Stimulated activated CD8-positive, alpha-beta memory T cell treated with anti-CD3 and anti-CD28 coated beads, Interleukin-15, amount 100 ng/mL, for 48 hours (primary cell): ENCODE measurements around the gene FCHSD1.

Experiments
- DNase-seq, 2 donors: peaks; one replicate each; pipeline ENCODE4 v3.0.0-alpha.2; 2020; ENCODE audit warnings: low read depth in 2 of 2

The FCHSD1 gene

DNA sequence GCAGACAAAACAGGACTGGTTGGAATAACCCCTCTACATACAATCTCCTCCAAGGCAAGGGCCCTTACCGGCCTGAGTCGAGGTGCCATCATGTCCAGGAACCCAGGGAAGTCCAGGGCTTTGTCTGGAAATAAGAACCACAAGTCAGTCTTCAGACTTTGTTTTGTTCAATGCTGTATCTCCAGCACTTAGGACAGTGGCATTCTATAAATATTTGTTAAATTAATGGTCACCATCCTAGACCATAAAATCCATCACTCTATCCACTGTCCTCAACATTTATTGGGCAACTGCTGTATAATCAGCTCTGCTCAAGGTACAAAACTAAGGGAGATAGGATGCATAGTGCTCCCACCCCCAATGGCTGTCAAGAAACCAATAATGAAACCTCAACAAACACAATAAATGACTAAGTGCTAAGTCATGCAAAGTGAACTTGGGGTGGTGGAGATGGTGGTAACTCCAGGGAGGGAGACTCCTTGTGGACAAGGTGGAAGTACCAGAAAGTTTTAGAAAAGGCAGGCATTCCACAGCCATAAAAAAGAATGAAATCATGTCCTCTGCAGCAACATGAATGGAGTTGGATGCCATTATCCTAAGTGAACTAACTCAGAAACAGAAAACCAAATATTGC lies 9.5 kb downstream of the FCHSD1 start:
- DNase-seq = no peak

DNA sequence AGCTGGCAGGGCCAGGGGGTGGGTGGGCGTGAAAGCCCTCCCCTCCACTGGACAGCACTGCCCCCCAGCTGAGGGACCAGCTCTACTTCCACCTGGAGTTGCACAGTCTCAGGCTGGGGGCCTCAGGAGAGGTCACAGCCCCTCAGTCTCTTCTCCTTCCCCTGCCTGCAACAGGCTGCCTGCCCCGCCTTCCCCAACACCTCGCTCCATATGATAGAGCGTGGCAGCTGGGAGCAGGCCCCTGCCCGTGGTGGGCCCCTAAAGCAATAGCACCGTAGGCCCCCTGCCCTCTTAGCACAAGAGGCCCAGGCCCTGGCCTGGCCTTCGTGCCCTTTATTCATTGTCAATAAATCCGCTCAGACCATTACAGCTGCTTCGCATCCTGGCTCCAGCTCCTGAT lies 10.5 kb downstream of the FCHSD1 start:
- no peak for DNase-seq

DNA sequence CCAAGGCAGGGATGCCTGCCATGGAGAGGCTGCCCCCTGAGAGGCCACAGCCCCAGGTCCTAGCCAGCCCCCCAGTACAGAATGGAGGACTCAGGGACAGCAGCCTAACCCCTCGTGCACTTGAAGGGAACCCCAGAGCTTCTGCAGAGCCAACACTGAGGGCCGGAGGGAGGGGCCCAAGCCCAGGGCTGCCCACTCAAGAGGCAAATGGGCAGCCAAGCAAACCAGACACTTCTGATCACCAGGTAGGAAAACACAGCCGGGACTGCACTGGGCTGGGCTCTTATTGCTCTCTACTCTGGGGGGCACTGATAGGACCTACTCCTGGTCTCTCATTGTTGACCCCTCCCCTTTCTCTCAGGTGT lies 11.2 kb downstream of the FCHSD1 start:
- no peak for DNase-seq

DNA sequence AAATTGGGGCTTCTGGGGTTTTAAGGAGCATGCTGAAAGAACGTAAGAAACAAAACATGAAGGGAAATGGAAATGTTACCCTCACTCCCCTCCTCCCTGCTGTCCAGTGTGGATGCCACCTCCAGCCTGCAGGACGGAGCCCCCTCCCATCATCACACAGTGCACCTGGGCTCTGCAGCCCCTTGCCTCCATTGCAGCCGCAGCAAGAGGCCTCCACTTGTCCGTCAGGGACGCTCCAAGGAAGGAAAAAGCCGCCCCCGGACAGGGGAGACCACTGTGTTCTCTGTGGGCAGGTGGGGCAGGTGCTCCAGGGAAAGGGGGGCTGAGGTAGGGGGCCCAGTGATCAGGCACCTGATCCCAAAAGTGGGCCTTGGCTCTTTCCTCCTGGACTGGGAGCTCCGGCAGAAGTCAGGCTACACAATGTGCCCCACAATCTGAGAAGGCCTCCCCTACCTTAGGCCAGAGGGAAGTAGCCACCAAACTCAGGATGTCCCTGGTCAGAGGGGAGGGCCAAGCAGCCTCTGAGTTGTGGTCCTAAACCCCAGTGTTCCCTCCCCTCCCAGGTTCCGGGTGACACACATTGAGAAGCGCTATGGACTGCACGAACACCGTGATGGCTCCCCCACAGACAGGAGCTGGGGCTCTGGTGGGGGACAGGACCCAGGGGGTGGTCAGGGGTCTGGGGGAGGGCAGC lies 11.7 kb downstream of the FCHSD1 start:
- no peak for DNase-seq

- no peak for DNase-seq
Observed at GRCh38 chr5:141638771-141639170, 12.4 kb downstream of the FCHSD1 start.

DNA sequence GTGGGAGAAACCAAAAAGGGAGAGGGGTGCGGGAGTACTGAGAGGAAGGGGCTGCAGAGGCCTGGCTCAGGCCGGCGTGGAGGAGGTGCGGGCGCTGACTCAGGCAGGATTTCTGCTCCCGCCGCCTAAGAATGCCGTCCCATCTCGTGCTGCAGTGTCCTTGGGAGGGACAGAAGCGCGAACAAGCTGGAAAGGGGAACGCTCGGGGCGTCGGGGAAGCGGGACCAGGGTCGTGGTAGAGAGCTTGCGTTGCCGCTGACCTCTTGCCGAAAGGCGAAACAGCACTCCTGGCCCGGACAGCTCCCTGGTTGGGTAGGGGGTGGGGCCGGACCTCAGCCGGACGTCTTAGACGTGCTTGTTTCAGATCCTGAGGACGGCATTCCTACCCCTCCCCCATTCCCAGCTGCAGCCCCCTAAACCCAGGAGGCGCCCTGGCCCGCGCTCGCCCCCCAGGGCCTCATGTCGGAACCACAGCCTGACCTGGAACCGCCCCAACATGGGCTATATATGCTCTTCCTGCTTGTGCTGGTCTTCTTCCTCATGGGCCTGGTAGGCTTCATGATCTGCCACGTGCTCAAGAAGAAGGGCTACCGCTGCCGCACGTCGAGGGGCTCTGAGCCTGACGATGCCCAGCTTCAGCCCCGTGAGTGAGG lies 13.3 kb downstream of the FCHSD1 start:
- peak; percentile 52 to 59 for DNase-seq

GRCh38 chr5:141637123-141637766 lies 14.0 kb downstream of the FCHSD1 start:
- peak; percentile 30 to 39 for DNase-seq

DNA sequence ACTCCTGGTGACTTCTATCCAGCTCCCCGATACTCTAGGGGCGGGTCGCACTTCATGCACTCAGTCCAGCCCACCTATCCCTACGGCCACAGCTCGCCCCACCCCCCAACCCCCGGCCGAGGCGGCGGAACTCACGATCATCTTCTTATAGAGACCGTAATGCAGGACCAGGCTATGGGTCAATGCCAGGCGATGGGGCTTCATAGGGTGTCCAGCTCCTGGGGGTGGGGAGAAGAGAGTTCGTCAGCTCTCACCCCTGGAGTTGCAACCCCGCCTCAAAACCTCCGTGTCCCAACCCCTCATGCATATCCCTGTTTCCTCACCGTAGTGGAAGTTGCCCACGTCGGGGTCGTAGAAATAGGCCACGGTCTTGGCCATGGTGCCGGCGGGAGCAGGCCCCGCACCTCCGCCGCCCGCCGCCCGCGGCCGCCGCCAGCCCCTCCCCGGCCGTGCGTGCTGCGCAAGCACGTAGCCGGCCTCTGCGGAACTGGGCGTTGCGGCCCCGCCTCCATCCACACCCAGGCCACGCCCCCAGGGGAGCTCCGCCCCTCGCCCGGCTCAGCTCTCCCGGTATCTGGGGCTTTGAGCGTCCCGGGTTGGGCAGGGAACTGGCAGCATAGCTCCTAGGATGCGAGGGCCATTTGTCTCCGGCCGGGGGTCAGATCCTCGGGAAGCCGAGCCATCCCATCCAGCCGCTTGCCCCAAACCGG lies 14.7 kb downstream of the FCHSD1 start, which contains the start of the genes HDAC3 and RELL2:
HDAC3 (minus strand) TSS at position 437 of the 710 bp plus-strand sequence; CDS start at position 378, 59 bp downstream.
RELL2 (plus strand) TSS at position 585 of the 710 bp plus-strand sequence. CDS start 1,229 bp downstream, outside the sequence.
- peak; percentile 87 to 90 for DNase-seq

DNA sequence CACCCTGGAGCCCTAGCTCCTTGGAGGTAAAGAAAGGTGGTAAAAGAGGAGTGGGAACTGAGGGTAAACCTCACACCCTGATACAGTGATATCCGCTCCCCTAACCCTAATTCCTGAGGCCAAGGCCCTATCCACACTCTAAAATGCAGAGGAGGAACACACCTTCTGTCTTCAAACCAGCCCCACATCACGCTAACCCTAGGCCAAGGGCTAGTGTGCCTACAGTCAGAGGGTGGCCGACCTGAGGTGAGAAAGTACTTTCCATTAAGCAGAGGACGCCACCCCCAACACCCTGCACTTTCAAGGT lies 15.2 kb downstream of the FCHSD1 start:
- no peak for DNase-seq

- DNase-seq = no peak
Observed at GRCh38 chr5:141635646-141636045, 15.6 kb downstream of the FCHSD1 start.

DNA sequence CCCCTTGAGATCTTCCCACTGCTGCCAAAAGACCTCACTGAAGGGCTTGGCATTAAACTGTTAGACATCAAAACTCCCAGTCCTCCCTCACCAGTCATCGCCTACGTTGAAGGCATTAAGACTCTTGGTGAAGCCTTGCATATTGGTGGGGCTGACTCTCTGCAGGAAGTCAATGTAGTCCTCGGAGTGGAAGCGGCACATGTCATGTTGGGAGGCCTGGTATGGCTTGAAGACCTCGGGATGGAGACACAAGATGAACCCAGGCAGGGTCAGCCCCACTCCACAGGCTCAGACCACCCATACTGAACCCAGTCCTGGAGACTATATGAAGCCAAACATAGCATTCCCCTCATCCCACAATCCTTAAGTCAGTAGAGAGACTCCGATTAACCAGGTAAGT lies 16.5 kb downstream of the FCHSD1 start:
- DNase-seq = no peak

- DNase-seq = no peak
Observed at GRCh38 chr5:141633871-141634561, 17.2 kb downstream of the FCHSD1 start.

DNA sequence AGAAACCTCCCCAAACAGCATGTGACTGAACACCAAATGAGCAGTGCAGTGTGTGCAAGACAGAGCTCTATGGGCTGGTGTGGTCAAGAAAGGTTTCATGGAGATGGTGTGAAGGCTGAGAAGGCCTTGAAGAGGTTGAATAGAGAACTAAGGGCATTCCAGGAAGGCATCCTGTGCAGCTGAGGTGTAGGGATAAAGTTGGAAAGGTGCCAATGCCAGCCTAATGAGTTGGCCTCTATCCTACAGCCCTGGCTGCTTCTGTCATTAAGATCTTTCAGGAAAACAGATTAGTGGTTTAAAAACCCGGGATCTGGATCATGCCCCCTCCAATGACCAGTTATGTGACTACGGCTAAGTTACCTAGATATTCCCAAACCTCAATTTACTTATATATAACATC lies 18.6 kb downstream of the FCHSD1 start:
- no peak for DNase-seq

DNA sequence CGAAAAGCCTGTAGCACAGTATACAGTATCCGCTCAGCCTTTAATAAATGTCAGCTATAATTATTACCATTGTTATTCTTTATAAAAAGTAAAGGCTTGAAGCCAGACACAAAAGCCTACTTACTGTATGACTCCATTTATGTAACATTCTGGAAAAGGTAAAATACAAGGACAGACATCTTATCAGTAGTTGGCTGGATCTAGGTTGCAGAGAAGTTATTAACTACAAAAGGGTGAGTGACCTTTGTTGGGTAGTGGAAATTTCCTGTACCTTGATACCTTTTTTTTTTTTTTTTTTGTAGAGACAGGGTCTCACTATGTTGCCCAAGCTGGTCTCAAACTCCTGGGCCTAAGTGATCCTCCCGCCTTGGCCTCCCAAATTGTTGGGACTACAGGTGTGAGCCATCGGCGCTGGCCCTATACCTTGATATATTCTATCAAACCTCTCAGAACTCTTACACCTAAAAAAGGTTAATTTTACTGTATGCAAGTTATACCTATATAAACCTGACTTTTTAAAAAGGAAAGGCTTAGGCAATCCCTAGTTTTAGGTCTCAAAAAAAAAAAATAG lies 20.6 kb downstream of the FCHSD1 start:
- no peak for DNase-seq

DNA sequence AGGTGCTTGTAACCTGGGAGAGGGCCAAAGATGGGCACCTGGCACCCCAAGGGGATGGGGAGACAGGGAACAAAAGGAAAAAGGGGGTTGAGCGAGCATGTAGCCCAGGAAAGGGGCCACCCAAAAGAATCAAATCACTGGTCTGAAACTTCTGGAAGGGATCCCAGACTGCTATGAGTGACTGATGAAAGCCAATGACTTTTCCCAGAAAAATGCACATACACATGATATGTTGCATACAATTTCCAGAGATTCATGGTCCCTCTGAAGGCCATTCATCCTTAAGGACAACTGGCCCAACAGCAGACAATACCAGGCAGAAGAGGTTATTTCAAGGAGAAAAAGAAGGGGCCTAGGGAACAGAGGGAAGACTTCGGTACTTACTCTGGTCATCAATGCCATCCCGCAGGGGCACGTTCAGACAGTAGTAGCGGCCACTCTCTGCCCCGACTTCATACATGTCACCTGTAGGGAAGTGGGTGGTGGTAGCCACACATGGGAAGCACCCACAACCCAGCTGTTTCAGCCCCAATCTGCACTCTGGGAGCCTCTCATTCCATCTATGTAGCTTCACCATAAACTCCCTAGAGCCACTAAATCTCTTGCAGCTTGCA lies 22.9 kb downstream of the FCHSD1 start:
- DNase-seq = no peak

DNA sequence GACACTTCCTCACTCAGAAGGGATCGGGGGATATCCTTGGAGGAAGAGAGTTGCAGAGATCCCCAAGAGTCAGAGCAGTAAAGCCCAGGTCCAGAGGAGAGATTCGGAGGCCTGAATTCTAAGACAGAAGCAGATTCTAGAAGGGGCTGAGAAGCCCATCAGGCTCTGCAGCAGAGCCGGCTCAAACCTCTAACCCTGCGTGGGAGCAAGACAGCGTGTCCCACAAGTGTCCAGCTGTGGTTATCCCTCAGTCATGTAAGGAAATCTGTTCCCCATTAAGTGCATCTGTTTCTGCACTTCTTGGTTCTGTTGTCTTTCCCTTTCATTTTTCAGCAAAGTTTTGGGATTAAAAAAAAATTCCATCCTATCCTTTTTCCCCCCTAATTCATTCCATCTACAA lies 27.6 kb downstream of the FCHSD1 start:
- no peak for DNase-seq

GRCh38 chr5:141623186-141623585 lies 28.0 kb downstream of the FCHSD1 start:
- DNase-seq = no peak

DNA sequence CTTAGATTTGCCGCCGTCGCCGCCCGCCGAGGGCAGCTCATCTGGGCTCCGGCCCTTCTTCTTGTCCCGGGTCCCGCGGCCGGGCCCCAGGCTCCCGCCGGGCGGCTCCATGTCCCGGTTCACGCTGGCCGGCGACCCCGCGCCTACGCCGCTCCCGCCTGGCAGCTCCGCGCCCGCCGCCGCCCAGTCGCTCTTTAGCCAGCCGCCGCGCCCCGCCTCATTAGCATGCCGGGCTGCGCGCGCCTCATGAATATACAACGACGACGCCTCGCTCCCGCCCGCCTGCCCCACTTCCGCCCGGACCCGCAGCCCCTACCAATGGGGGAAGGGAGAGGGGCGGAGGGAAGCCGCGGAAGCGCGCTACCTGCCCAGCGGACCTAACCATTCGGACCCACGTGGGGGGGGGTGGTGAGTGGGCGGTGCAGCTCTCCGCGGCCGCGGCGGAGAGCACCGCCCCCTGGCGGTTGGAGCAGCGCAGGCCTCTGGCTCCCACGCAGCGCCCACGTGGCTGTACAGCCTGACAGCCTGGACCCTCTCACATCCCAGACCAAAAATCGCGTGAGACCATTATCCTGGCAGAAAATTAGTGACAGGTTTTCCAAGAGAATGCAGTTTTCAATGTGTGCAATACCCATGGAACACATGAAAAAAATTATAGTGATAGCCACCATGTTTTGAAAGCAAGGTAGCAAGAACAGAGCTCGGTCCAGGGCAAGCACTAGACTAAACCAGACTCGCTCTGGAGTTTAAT lies 32.2 kb downstream of the FCHSD1 start, which contains the start of gene DIAPH1:
DIAPH1 (minus strand) TSS at position 197 of the 751 bp plus-strand sequence; CDS start at position 111, 86 bp downstream.
- DNase-seq = peak; percentile 98

GRCh38 chr5:141618030-141618803 lies 33.0 kb downstream of the FCHSD1 start:
- peak in 1 of 2 donors; percentile 46 for DNase-seq
